HG02759 (cell line): ENCODE results near the gene NASP.
A peak's percentile ranks its signal among the peaks of the same experiment; 100 is the strongest.
"Not testable (repeated sequence)": the region's sequence is repeated elsewhere in the genome, so short reads cannot be mapped to it uniquely, and the experiment has no call there.

Experiments
- ATAC-seq: cut with Tn5 transposase; IDR thresholded peaks from one replicate; pipeline ENCODE4 v1.9.1; 2021; ENCODE audit warnings: mild to moderate bottlenecking, moderate library complexity; ENCODE audit not compliant: unreplicated experiment

Gene NASP

GRCh38 chr1:45569962-45570581, 13.8 kb upstream of the NASP start:
- peak; percentile 49 for ATAC-seq

- ATAC-seq: no peak
Measured at GRCh38 chr1:45570631-45571030, 13.2 kb upstream of the NASP start.

GRCh38 chr1:45573231-45573804, 10.5 kb upstream of the NASP start:
- ATAC-seq: no peak

GRCh38 chr1:45574105-45574626, 9.7 kb upstream of the NASP start:
- ATAC-seq: no peak

GRCh38 chr1:45583264-45583665, 576 bp upstream of the NASP start:
- peak; percentile 77 for ATAC-seq

GRCh38 chr1:45584351-45585109, 689 bp downstream of the NASP start:
- peak; percentile 38 for ATAC-seq

GRCh38 chr1:45585110-45585426, 1.2 kb downstream of the NASP start:
- ATAC-seq: no peak

- ATAC-seq: no peak
Measured at GRCh38 chr1:45585496-45586075, 1.7 kb downstream of the NASP start.

GRCh38 chr1:45586769-45587168, 2.9 kb downstream of the NASP start:
- no peak for ATAC-seq

- ATAC-seq: no peak
Measured at GRCh38 chr1:45589861-45590260, 6.0 kb downstream of the NASP start.

- no peak for ATAC-seq
Measured at GRCh38 chr1:45594412-45594811, 10.6 kb downstream of the NASP start.

- not testable (repeated sequence) for ATAC-seq
Measured at GRCh38 chr1:45596765-45597164, 12.9 kb downstream of the NASP start.

GRCh38 chr1:45604239-45604638, 20.4 kb downstream of the NASP start:
- no peak for ATAC-seq

- no peak for ATAC-seq
Measured at GRCh38 chr1:45607404-45608074, 23.7 kb downstream of the NASP start.

GRCh38 chr1:45608175-45609156, 24.6 kb downstream of the NASP start:
- no peak for ATAC-seq

- ATAC-seq: no peak
Measured at GRCh38 chr1:45610589-45611226, 26.9 kb downstream of the NASP start.

- ATAC-seq: no peak
Measured at GRCh38 chr1:45612941-45613579, 29.2 kb downstream of the NASP start.

- ATAC-seq: no peak
Measured at GRCh38 chr1:45615885-45616284, 32.0 kb downstream of the NASP start.

GRCh38 chr1:45617618-45618017, 33.8 kb downstream of the NASP start:
- no peak for ATAC-seq
